Occipital lobe (tissue), 2 donors: ENCODE data around the gene HBG1. TPM values are rescaled to one million over a fixed set of nuclear protein-coding genes. Genes with fewer than 3 reads are reported as not detected.
A peak's percentile ranks its signal among the peaks of the same experiment; 100 is the strongest.
"Not testable (repeated sequence)": the region's sequence is repeated elsewhere in the genome, so short reads cannot be mapped to it uniquely, and the experiment has no call there.

Source experiments
- DNase-seq: peaks from one replicate; lab custom pipeline; 2025; lab: John Stamatoyannopoulos, UW
- total RNA-seq: library from RNA; depleted of rRNA; stranded (reverse); fragments of >200 nt; gene quantifications from one replicate; pipeline ENCODE4 v1.2.3, GENCODE V29; 2014

HBG1 gene
- 28.5 TPM for total RNA-seq

- not testable (repeated sequence) for DNase-seq
These were observed at the start of gene HBG1 for GRCh38 chr11:5249807-5250396. TSS of gene HBG1 (minus strand) at chr11:5249857. CDS start at chr11:5249804, 53 bp downstream.

- DNase-seq = no peak
These were observed 48.8 kb upstream of the HBG1 start for GRCh38 chr11:5298451-5298850.

- no peak for DNase-seq
These were observed 48.2 kb upstream of the HBG1 start for GRCh38 chr11:5297721-5298323.

- not testable (repeated sequence) for DNase-seq
These were observed 44.8 kb upstream of the HBG1 start for GRCh38 chr11:5294342-5294995.

- DNase-seq = no peak
These were observed 43.4 kb upstream of the HBG1 start for GRCh38 chr11:5293028-5293427.

- DNase-seq = no peak
These were observed 41.7 kb upstream of the HBG1 start for GRCh38 chr11:5291207-5291838.

GRCh38 chr11:5290106-5290505, 40.4 kb upstream of the HBG1 start:
- no peak for DNase-seq

GRCh38 chr11:5289696-5290095, 40.0 kb upstream of the HBG1 start:
- no peak for DNase-seq

GRCh38 chr11:5288906-5289550, 39.4 kb upstream of the HBG1 start:
- DNase-seq = no peak

GRCh38 chr11:5288108-5288905, 38.6 kb upstream of the HBG1 start:
- DNase-seq = no peak

GRCh38 chr11:5286901-5287300, 37.2 kb upstream of the HBG1 start:
- DNase-seq = no peak

- no peak for DNase-seq
These were observed 36.7 kb upstream of the HBG1 start for GRCh38 chr11:5286351-5286750.

- no peak for DNase-seq
These were observed 36.2 kb upstream of the HBG1 start for GRCh38 chr11:5285703-5286340.

- DNase-seq = no peak
These were observed 35.0 kb upstream of the HBG1 start for GRCh38 chr11:5284637-5285036.

- DNase-seq = no peak
These were observed 34.2 kb upstream of the HBG1 start for GRCh38 chr11:5283882-5284281.

GRCh38 chr11:5283086-5283485, 33.4 kb upstream of the HBG1 start:
- DNase-seq = no peak

- no peak for DNase-seq
These were observed 33.0 kb upstream of the HBG1 start for GRCh38 chr11:5282628-5283027.

GRCh38 chr11:5281596-5281995, 31.9 kb upstream of the HBG1 start:
- no peak for DNase-seq

GRCh38 chr11:5280582-5281102, 31.0 kb upstream of the HBG1 start:
- DNase-seq = peak; percentile 27

- DNase-seq = no peak
These were observed 29.9 kb upstream of the HBG1 start for GRCh38 chr11:5279471-5280090.
